Measurements from ENCODE around the gene FLVCR1. TPM values are rescaled to one million over a fixed set of nuclear protein-coding genes. Genes with fewer than 3 reads are reported as not detected.

The FLVCR1 gene
- total RNA-seq, 1 experiment from 2014 or later = 17.0 TPM

GRCh38 chr1:212915245-212916091 lies 57.4 kb downstream of the FLVCR1 start:
- DNase-seq (ENCODE audit: low spot score) = no peak

- no peak for DNase-seq (ENCODE audit: low spot score)
Measured at GRCh38 chr1:212916481-212917133, 58.5 kb downstream of the FLVCR1 start.

- DNase-seq (ENCODE audit: low spot score) = no peak
Measured at GRCh38 chr1:212917134-212917485, 59.0 kb downstream of the FLVCR1 start.

GRCh38 chr1:212917858-212918257 lies 59.8 kb downstream of the FLVCR1 start:
- DNase-seq (ENCODE audit: low spot score) = no peak

GRCh38 chr1:212918824-212919223 lies 60.7 kb downstream of the FLVCR1 start:
- DNase-seq (ENCODE audit: low spot score) = no peak

- no peak for DNase-seq (ENCODE audit: low spot score)
Measured at GRCh38 chr1:212920246-212920645, 62.2 kb downstream of the FLVCR1 start.

GRCh38 chr1:212920896-212921295 lies 62.8 kb downstream of the FLVCR1 start:
- DNase-seq (ENCODE audit: low spot score) = no peak

GRCh38 chr1:212922016-212922415 lies 63.9 kb downstream of the FLVCR1 start:
- no peak for DNase-seq (ENCODE audit: low spot score)

GRCh38 chr1:212926372-212926771 lies 68.3 kb downstream of the FLVCR1 start:
- DNase-seq (ENCODE audit: low spot score) = no peak

GRCh38 chr1:212928323-212929291 lies 70.5 kb downstream of the FLVCR1 start:
- DNase-seq (ENCODE audit: low spot score) = no peak

- no peak for DNase-seq (ENCODE audit: low spot score)
Measured at GRCh38 chr1:212930986-212931678, 73.1 kb downstream of the FLVCR1 start.

- DNase-seq (ENCODE audit: low spot score) = no peak
Measured at GRCh38 chr1:212933815-212934471, 75.9 kb downstream of the FLVCR1 start.

- DNase-seq (ENCODE audit: low spot score) = no peak
Measured at GRCh38 chr1:212935387-212935981, 77.4 kb downstream of the FLVCR1 start.

- no peak for DNase-seq (ENCODE audit: low spot score)
Measured at GRCh38 chr1:212937034-212937433, 79.0 kb downstream of the FLVCR1 start.

- DNase-seq (ENCODE audit: low spot score) = no peak
Measured at GRCh38 chr1:212938846-212939245, 80.8 kb downstream of the FLVCR1 start.

- no peak for DNase-seq (ENCODE audit: low spot score)
Measured at GRCh38 chr1:212941452-212941851, 83.4 kb downstream of the FLVCR1 start.

- DNase-seq (ENCODE audit: low spot score) = no peak
Measured at GRCh38 chr1:212942679-212943392, 84.8 kb downstream of the FLVCR1 start.

- no peak for DNase-seq (ENCODE audit: low spot score)
Measured at GRCh38 chr1:212943393-212943710, 85.3 kb downstream of the FLVCR1 start.

GRCh38 chr1:212944229-212944901 lies 86.3 kb downstream of the FLVCR1 start:
- no peak for DNase-seq (ENCODE audit: low spot score)

All from A172 (cell line).